ENCODE measurements around the gene SLAMF6. TPM values are rescaled to one million over a fixed set of nuclear protein-coding genes. Genes with fewer than 3 reads are reported as not detected.

SLAMF6 gene
- total RNA-seq, 3 donors from 2014 or later (not counting 1 experiment from before 2014, with no cell fraction given), result 66.7 to 88.2 (median 68.1) TPM

GRCh38 chr1:160553778-160554177 lies 30.7 kb upstream of the SLAMF6 start:
- no peak for ATAC-seq
- H3K4me1 ChIP-seq (ENCODE audit: control insufficient read depth, insufficient read depth, low read length), result peaks cover 16% of the 10 kb centered on the region
- DNase-seq, result no peak
- intact Hi-C loops (cut with micrococcal nuclease), result no loop called here
- no peak overlapping the region for H3K27ac ChIP-seq (ENCODE audit: low read length)
- no peaks in the 10 kb centered on the region for H3K9me3 Mint-ChIP-seq
- no peaks in the 10 kb centered on the region for H3K27me3 ChIP-seq (ENCODE audit: control insufficient read depth, insufficient read depth, low read length)
- no peaks in the 10 kb centered on the region for H3K36me3 Mint-ChIP-seq
- no peak overlapping the region for H3K4me3 ChIP-seq (ENCODE audit: low read length)
- H3K4me1 Mint-ChIP-seq, result peaks cover 9 to 22% of the 10 kb centered on the region in 2 donors
- no peaks in the 10 kb centered on the region for H3K9me3 ChIP-seq (ENCODE audit: control insufficient read depth, insufficient read depth, low read length)
- no peaks in the 10 kb centered on the region for H3K27me3 Mint-ChIP-seq (ENCODE audit: low read depth in 2 of 2)
- H3K27ac Mint-ChIP-seq, result no peak overlapping the region
- no peak overlapping the region for H3K4me3 Mint-ChIP-seq
- no peak for TF ChIP-seq CTCF (IDR thresholded peaks at IDR 0.05)
- H3K36me3 ChIP-seq (ENCODE audit: control insufficient read depth, insufficient read depth, low read length), result peaks cover 17% of the 10 kb centered on the region
- 83% methylated on average over 4 of the region's 4 CpGs for WGBS (ENCODE audit: insufficient coverage)

DNA sequence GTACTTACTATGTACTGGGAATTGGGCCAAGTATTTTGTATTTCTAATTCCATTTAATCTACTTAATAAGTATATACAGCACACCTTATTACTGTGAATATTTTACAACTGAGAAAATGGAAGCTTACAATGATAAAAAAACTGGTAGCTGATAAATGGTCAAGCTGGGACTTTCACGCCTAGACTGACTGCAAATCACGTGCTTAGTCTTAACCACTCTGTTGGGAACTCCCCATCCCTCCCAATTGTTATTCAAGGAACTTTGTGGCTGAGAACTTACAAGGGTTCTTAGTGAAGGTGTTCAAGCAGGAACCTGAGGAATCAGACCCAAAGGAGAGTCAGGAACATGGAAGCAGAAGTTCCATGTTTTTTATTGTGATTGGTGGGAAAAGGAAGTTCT lies 29.4 kb upstream of the SLAMF6 start:
- Histone ChIP-seq H3K4me3 (ENCODE audit: low read length) (no peak overlapping the region), H3K9me3 (ENCODE audit: control insufficient read depth, insufficient read depth, low read length) (no peaks in the 10 kb centered on the region), H3K27ac (ENCODE audit: low read length) (no peak overlapping the region), H3K27me3 (ENCODE audit: control insufficient read depth, insufficient read depth, low read length) (no peaks in the 10 kb centered on the region), H3K4me1 (ENCODE audit: control insufficient read depth, insufficient read depth, low read length) (peaks cover 13% of the 10 kb centered on the region), H3K36me3 (ENCODE audit: control insufficient read depth, insufficient read depth, low read length) (peaks cover 17% of the 10 kb centered on the region)
- Mint-ChIP-seq H3K27ac (no peak overlapping the region), H3K4me1 (peaks cover 0 to 14% of the 10 kb centered on the region in 2 donors), H3K36me3 (no peaks in the 10 kb centered on the region), H3K9me3 (no peaks in the 10 kb centered on the region), H3K27me3 (ENCODE audit: low read depth in 2 of 2) (no peaks in the 10 kb centered on the region), H3K4me3 (no peak overlapping the region)
- WGBS (ENCODE audit: insufficient coverage), result 83% methylated on average over 1 of the region's 2 CpGs
- TF ChIP-seq CTCF (IDR thresholded peaks at IDR 0.05), result no peak
- intact Hi-C loops (cut with micrococcal nuclease), result no loop called here
- DNase-seq (no peak), ATAC-seq (no peak)

GRCh38 chr1:160550572-160551034 lies 27.5 kb upstream of the SLAMF6 start:
- Mint-ChIP-seq H3K27ac (no peak overlapping the region), H3K36me3 (no peaks in the 10 kb centered on the region), H3K9me3 (no peaks in the 10 kb centered on the region), H3K4me3 (no peak overlapping the region), H3K27me3 (ENCODE audit: low read depth in 2 of 2) (no peaks in the 10 kb centered on the region), H3K4me1 (peaks cover 0 to 14% of the 10 kb centered on the region in 2 donors)
- H3K4me1 ChIP-seq (ENCODE audit: control insufficient read depth, insufficient read depth, low read length), result peaks cover 13% of the 10 kb centered on the region
- no peak overlapping the region for H3K4me3 ChIP-seq (ENCODE audit: low read length)
- peaks cover 19% of the 10 kb centered on the region for H3K36me3 ChIP-seq (ENCODE audit: control insufficient read depth, insufficient read depth, low read length)
- no peaks in the 10 kb centered on the region for H3K9me3 ChIP-seq (ENCODE audit: control insufficient read depth, insufficient read depth, low read length)
- ATAC-seq (peak in 2 of 3 donors; percentile 48 to 58), DNase-seq (peak in 1 of 2 donors; percentile 71)
- H3K27me3 ChIP-seq (ENCODE audit: control insufficient read depth, insufficient read depth, low read length), result no peaks in the 10 kb centered on the region
- no peak for TF ChIP-seq CTCF (IDR thresholded peaks at IDR 0.05)
- intact Hi-C loops (cut with micrococcal nuclease), result no loop called here
- no peak overlapping the region for H3K27ac ChIP-seq (ENCODE audit: low read length)
- 85% methylated on average over 6 of the region's 6 CpGs for WGBS (ENCODE audit: insufficient coverage)

- H3K27me3 Mint-ChIP-seq (ENCODE audit: low read depth in 2 of 2), result no peaks in the 10 kb centered on the region
- H3K9me3 Mint-ChIP-seq, result no peaks in the 10 kb centered on the region
- H3K36me3 Mint-ChIP-seq, result no peaks in the 10 kb centered on the region
- TF ChIP-seq CTCF (IDR thresholded peaks at IDR 0.05), result no peak
- peaks cover 5 to 22% of the 10 kb centered on the region in 2 donors for H3K4me1 Mint-ChIP-seq
- Histone ChIP-seq H3K4me1 (ENCODE audit: control insufficient read depth, insufficient read depth, low read length) (peaks cover 13% of the 10 kb centered on the region), H3K9me3 (ENCODE audit: control insufficient read depth, insufficient read depth, low read length) (no peaks in the 10 kb centered on the region), H3K27ac (ENCODE audit: low read length) (peak overlapping the region; percentile 4), H3K4me3 (ENCODE audit: low read length) (no peak overlapping the region), H3K27me3 (ENCODE audit: control insufficient read depth, insufficient read depth, low read length) (no peaks in the 10 kb centered on the region), H3K36me3 (ENCODE audit: control insufficient read depth, insufficient read depth, low read length) (peaks cover 19% of the 10 kb centered on the region)
- no peak overlapping the region for H3K4me3 Mint-ChIP-seq
- ATAC-seq (no peak), DNase-seq (no peak)
- WGBS (ENCODE audit: insufficient coverage), result 78% methylated on average over 3 of the region's 3 CpGs
- intact Hi-C loops (cut with micrococcal nuclease), result no loop called here
- no peak overlapping the region for H3K27ac Mint-ChIP-seq
Measured at GRCh38 chr1:160549665-160550006, 26.6 kb upstream of the SLAMF6 start.

Data from natural killer cell (primary cell).